HG02798 (cell line): Measurements from ENCODE around the gene ESYT1.
A peak's percentile ranks its signal among the peaks of the same experiment; 100 is the strongest.
"Not testable (repeated sequence)": the region's sequence is repeated elsewhere in the genome, so short reads cannot be mapped to it uniquely, and the experiment has no call there.

Experiments
- ATAC-seq: cut with Tn5 transposase; IDR thresholded peaks from one replicate; pipeline ENCODE4 v1.9.1; 2021; ENCODE audit warnings: mild to moderate bottlenecking; ENCODE audit not compliant: unreplicated experiment, poor library complexity

Gene ESYT1

GRCh38 chr12:56154818-56155217 is 26.8 kb downstream of the ESYT1 start:
- no peak for ATAC-seq

- no peak for ATAC-seq
Observed at GRCh38 chr12:56155256-56155845, 27.3 kb downstream of the ESYT1 start.

- not testable (repeated sequence) for ATAC-seq
Observed at GRCh38 chr12:56156464-56157200, 28.6 kb downstream of the ESYT1 start.

- ATAC-seq = peak; percentile 28
Observed at GRCh38 chr12:56157201-56158028, 29.3 kb downstream of the ESYT1 start.

- ATAC-seq = peak; percentile 89
Observed at GRCh38 chr12:56158029-56158925, 30.2 kb downstream of the ESYT1 start, which contains the start of gene MYL6. TSS of gene MYL6 (plus strand) at chr12:56158359. CDS start at chr12:56158402, 43 bp downstream.

GRCh38 chr12:56158926-56159461 is 30.9 kb downstream of the ESYT1 start:
- no peak for ATAC-seq

GRCh38 chr12:56159482-56160192 is 31.6 kb downstream of the ESYT1 start:
- ATAC-seq = no peak

- ATAC-seq = no peak
Observed at GRCh38 chr12:56160193-56160763, 32.2 kb downstream of the ESYT1 start.

- no peak for ATAC-seq
Observed at GRCh38 chr12:56160894-56161689, 33.0 kb downstream of the ESYT1 start.

- no peak for ATAC-seq
Observed at GRCh38 chr12:56161690-56162351, 33.8 kb downstream of the ESYT1 start.

GRCh38 chr12:56162468-56163290 is 34.6 kb downstream of the ESYT1 start:
- ATAC-seq = no peak

GRCh38 chr12:56163533-56164344 is 35.7 kb downstream of the ESYT1 start:
- ATAC-seq = no peak

- ATAC-seq = no peak
Observed at GRCh38 chr12:56164345-56164729, 36.3 kb downstream of the ESYT1 start.

- ATAC-seq = no peak
Observed at GRCh38 chr12:56165369-56165768, 37.3 kb downstream of the ESYT1 start.

- no peak for ATAC-seq
Observed at GRCh38 chr12:56169229-56169759, 41.2 kb downstream of the ESYT1 start.

GRCh38 chr12:56172839-56173238 is 44.8 kb downstream of the ESYT1 start:
- ATAC-seq = no peak
